Ovary (tissue), 3 donors: ENCODE measurements around the gene SCN5A.

Experiments used
- POLR2A ChIP-seq: fragments of 450-650 bp; IDR thresholded peaks from one replicate; pipeline ENCODE4 v1.6.1; 2017; ENCODE audit warnings: antibody characterized with exemption, mild to moderate bottlenecking, moderate library complexity
- TF ChIP-seq, protein P1 (sequence below), 3 donors: fragments of 450-650 bp in 2 of 3; fragments of 200-600 bp in 1 of 3; IDR thresholded peaks; one replicate each; pipeline versions ENCODE4 v1.5.1 to v1.8.0; 2016 to 2022; ENCODE audit warnings: antibody characterized with exemption in 3 of 3, mild to moderate bottlenecking in 1 of 3
- donor health status: DM: no; HTN: no; CAD: no.

DNA sequence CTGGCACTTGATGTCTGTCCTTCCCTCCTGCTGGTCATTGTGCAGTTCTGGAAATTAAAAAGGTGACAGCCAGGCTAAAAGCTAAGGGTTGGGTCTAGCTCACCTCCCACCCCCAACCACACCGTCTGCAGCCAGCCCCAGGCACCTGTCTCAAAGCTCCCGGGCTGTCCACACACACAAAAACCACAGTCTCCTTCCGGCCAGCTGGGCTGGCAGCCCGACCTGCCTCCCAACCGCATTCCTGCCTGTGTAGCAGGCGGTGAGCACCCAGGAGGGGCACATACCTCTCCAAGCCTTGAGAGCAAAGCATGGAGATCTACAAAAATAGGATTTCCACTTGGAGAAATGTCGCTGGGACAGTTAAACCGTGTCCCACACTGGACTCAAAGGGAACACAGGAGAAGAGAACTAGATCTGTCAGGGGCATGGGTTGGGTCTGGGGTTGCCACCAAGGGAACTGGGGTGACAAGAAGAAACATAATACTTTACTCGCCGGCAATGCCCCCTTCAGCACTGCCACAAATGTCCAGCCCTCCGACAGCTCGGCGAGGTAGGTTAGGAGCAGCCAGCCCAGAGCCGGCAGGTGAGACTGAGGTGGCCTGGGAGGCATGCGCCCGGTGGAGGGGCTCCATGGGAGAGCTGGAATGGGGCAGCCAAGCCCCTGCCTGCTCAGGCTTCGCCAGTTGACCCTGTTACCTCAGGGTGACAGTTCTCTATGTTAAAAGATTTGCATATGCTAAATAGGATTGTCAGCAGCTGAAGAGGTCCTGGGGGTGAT is 101.1 kb downstream of the SCN5A start:
- no peak for TF ChIP-seq POLR2A
- TF ChIP-seq, protein P1, sequence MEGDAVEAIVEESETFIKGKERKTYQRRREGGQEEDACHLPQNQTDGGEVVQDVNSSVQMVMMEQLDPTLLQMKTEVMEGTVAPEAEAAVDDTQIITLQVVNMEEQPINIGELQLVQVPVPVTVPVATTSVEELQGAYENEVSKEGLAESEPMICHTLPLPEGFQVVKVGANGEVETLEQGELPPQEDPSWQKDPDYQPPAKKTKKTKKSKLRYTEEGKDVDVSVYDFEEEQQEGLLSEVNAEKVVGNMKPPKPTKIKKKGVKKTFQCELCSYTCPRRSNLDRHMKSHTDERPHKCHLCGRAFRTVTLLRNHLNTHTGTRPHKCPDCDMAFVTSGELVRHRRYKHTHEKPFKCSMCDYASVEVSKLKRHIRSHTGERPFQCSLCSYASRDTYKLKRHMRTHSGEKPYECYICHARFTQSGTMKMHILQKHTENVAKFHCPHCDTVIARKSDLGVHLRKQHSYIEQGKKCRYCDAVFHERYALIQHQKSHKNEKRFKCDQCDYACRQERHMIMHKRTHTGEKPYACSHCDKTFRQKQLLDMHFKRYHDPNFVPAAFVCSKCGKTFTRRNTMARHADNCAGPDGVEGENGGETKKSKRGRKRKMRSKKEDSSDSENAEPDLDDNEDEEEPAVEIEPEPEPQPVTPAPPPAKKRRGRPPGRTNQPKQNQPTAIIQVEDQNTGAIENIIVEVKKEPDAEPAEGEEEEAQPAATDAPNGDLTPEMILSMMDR (IDR thresholded peaks at IDR 0.05): no peak
